ENCODE data around the gene MYG1. TPM values are rescaled to one million over a fixed set of nuclear protein-coding genes. Genes with fewer than 3 reads are reported as not detected.

Gene MYG1
- total RNA-seq, 4 donors from 2014 or later: 41.6 to 63.0 (median 46.2) TPM

GRCh38 chr12:53334822-53335221 lies 35.3 kb downstream of the MYG1 start:
- 74% methylated on average over 8 of the region's 8 CpGs for whole genome bisulfite sequencing

GRCh38 chr12:53336181-53336681 lies 36.7 kb downstream of the MYG1 start, which contains the start of gene SP7:
Gene SP7 (minus strand): TSS chr12:53336354. CDS start chr12:53335646, 708 bp downstream.
- H3K27me3 ChIP-seq: peaks cover 0 to 80% (median 14%) of the 10 kb centered on the region in 4 donors
- H3K9me3 ChIP-seq: no peaks in the 10 kb centered on the region
- no peaks in the 10 kb centered on the region for H3K4me1 ChIP-seq
- no peak within 1 kb of the TSS for H3K27ac ChIP-seq (replicated peaks in 1 of 4)
- TF ChIP-seq, protein P1, sequence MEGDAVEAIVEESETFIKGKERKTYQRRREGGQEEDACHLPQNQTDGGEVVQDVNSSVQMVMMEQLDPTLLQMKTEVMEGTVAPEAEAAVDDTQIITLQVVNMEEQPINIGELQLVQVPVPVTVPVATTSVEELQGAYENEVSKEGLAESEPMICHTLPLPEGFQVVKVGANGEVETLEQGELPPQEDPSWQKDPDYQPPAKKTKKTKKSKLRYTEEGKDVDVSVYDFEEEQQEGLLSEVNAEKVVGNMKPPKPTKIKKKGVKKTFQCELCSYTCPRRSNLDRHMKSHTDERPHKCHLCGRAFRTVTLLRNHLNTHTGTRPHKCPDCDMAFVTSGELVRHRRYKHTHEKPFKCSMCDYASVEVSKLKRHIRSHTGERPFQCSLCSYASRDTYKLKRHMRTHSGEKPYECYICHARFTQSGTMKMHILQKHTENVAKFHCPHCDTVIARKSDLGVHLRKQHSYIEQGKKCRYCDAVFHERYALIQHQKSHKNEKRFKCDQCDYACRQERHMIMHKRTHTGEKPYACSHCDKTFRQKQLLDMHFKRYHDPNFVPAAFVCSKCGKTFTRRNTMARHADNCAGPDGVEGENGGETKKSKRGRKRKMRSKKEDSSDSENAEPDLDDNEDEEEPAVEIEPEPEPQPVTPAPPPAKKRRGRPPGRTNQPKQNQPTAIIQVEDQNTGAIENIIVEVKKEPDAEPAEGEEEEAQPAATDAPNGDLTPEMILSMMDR (IDR thresholded peaks at IDR 0.05): no peak
- no peak for TF ChIP-seq POLR2A (IDR thresholded peaks at IDR 0.05; ENCODE audit: low read depth)
- TF ChIP-seq EP300 (IDR thresholded peaks at IDR 0.05): no peak
- no peak for TF ChIP-seq POLR2AphosphoS5 (IDR thresholded peaks at IDR 0.05)
- intact Hi-C loops (cut with DNase I): no loop called here
- H3K4me3 ChIP-seq: no peak within 1 kb of the TSS
- no peak for DNase-seq (ENCODE audit: extremely low spot score)
- H3K36me3 ChIP-seq: no peaks in the 10 kb centered on the region
- 44% methylated on average over 15 of the region's 15 CpGs for WGBS

More at GRCh38 chr12:53334822-53335221, 35.3 kb downstream of the MYG1 start:
- Histone ChIP-seq H3K27ac (replicated peaks in 1 of 4) (no peak overlapping the region), H3K36me3 (no peaks in the 10 kb centered on the region), H3K4me1 (no peaks in the 10 kb centered on the region), H3K27me3 (peaks cover 0 to 80% (median 14%) of the 10 kb centered on the region in 4 donors), H3K9me3 (no peaks in the 10 kb centered on the region), H3K4me3 (no peak overlapping the region)
- TF ChIP-seq POLR2A (IDR thresholded peaks at IDR 0.05; ENCODE audit: low read depth) (no peak), POLR2AphosphoS5 (IDR thresholded peaks at IDR 0.05) (no peak), EP300 (IDR thresholded peaks at IDR 0.05) (no peak)
- TF ChIP-seq, protein P1 (IDR thresholded peaks at IDR 0.05): no peak
- no peak for DNase-seq (ENCODE audit: extremely low spot score)
- intact Hi-C loops (cut with DNase I): no loop called here

- peaks cover 0 to 62% (median 14%) of the 10 kb centered on the region in 4 donors for H3K27me3 ChIP-seq
- intact Hi-C loops (cut with DNase I): no loop called here
- TF ChIP-seq POLR2A (IDR thresholded peaks at IDR 0.05; ENCODE audit: low read depth) (no peak), EP300 (IDR thresholded peaks at IDR 0.05) (no peak), POLR2AphosphoS5 (IDR thresholded peaks at IDR 0.05) (no peak)
- TF ChIP-seq, protein P1 (IDR thresholded peaks at IDR 0.05): no peak
- no peak for DNase-seq (ENCODE audit: extremely low spot score)
- H3K4me3 ChIP-seq: no peak overlapping the region
- no peaks in the 10 kb centered on the region for H3K4me1 ChIP-seq
- no peaks in the 10 kb centered on the region for H3K9me3 ChIP-seq
- H3K36me3 ChIP-seq: no peaks in the 10 kb centered on the region
- 33% methylated on average over 11 of the region's 11 CpGs for WGBS
- H3K27ac ChIP-seq (replicated peaks in 1 of 4): no peak overlapping the region
Measured at GRCh38 chr12:53338017-53338416, 38.5 kb downstream of the MYG1 start.

- 66% methylated on average over 4 of the region's 6 CpGs for WGBS
- H3K27me3 ChIP-seq: peaks cover 0 to 53% (median 14%) of the 10 kb centered on the region in 4 donors
- H3K27ac ChIP-seq (replicated peaks in 1 of 4): no peak overlapping the region
- no peak for DNase-seq (ENCODE audit: extremely low spot score)
- H3K4me3 ChIP-seq: no peak overlapping the region
- intact Hi-C loops (cut with DNase I): no loop called here
- no peaks in the 10 kb centered on the region for H3K9me3 ChIP-seq
- peaks cover 0 to 2% (median 0%) of the 10 kb centered on the region in 4 donors for H3K4me1 ChIP-seq
- TF ChIP-seq EP300 (IDR thresholded peaks at IDR 0.05) (no peak), POLR2AphosphoS5 (IDR thresholded peaks at IDR 0.05) (no peak), POLR2A (IDR thresholded peaks at IDR 0.05; ENCODE audit: low read depth) (no peak)
- TF ChIP-seq, protein P1 (IDR thresholded peaks at IDR 0.05): no peak
- no peaks in the 10 kb centered on the region for H3K36me3 ChIP-seq
Measured at GRCh38 chr12:53338916-53339315, 39.4 kb downstream of the MYG1 start.

DNA sequence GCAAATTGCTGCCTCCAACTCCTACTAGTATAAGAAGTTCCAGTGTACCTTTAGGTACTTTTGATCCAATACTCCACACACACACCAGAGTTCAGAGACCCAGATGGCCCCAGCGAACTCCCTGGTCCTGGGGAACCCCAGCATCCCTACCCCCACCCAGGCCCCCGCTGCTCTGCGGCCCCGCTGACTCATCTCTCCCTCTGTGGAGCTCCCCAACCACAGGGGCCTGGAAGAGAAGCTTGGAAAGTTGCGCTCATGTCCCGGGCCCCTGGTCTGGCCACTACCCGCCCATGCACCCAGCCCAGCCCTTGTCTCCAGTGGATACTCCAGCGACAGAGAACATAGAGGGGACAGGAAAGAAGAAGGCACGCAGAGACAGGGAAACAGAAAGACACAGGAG lies 40.9 kb downstream of the MYG1 start:
- no peak overlapping the region for H3K27ac ChIP-seq (replicated peaks in 1 of 4)
- H3K4me1 ChIP-seq: peaks cover 6 to 16% (median 9%) of the 10 kb centered on the region in 4 donors
- peaks cover 0 to 38% (median 14%) of the 10 kb centered on the region in 4 donors for H3K27me3 ChIP-seq
- intact Hi-C loops (cut with DNase I): no loop called here
- no peak for TF ChIP-seq POLR2AphosphoS5 (IDR thresholded peaks at IDR 0.05)
- TF ChIP-seq, protein P1 (IDR thresholded peaks at IDR 0.05): no peak
- no peak for TF ChIP-seq EP300 (IDR thresholded peaks at IDR 0.05)
- no peak for TF ChIP-seq POLR2A (IDR thresholded peaks at IDR 0.05; ENCODE audit: low read depth)
- no peak for DNase-seq (ENCODE audit: extremely low spot score)
- H3K9me3 ChIP-seq: no peaks in the 10 kb centered on the region
- no peak overlapping the region for H3K4me3 ChIP-seq
- no peaks in the 10 kb centered on the region for H3K36me3 ChIP-seq
- WGBS: 75% methylated on average over 9 of the region's 9 CpGs
